HG02623 (cell line): ENCODE measurements around the gene ACTA2.

ENCODE experiments used
- ATAC-seq: cut with Tn5 transposase; IDR thresholded peaks from one replicate; pipeline ENCODE4 v1.9.1; 2021; ENCODE audit warnings: moderate library complexity; ENCODE audit not compliant: unreplicated experiment

ACTA2 gene

GRCh38 chr10:88895250-88895649 lies 57.3 kb downstream of the ACTA2 start:
- ATAC-seq = no peak

- no peak for ATAC-seq
Measured at GRCh38 chr10:88893611-88894010, 59.0 kb downstream of the ACTA2 start.

GRCh38 chr10:88892222-88892967 lies 60.2 kb downstream of the ACTA2 start:
- no peak for ATAC-seq

- no peak for ATAC-seq
Measured at GRCh38 chr10:88890681-88891381, 61.7 kb downstream of the ACTA2 start.

GRCh38 chr10:88889559-88890337 lies 62.8 kb downstream of the ACTA2 start:
- ATAC-seq = peak; percentile 80

- ATAC-seq = no peak
Measured at GRCh38 chr10:88888810-88889445, 63.6 kb downstream of the ACTA2 start.

GRCh38 chr10:88886557-88886956 lies 66.0 kb downstream of the ACTA2 start:
- peak; percentile 56 for ATAC-seq
